HG03342 (cell line): Measurements from ENCODE around the gene SF3B3.

ENCODE experiments used
- ATAC-seq: cut with Tn5 transposase; IDR thresholded peaks from one replicate; pipeline ENCODE4 v1.9.1; 2021; ENCODE audit warnings: mild to moderate bottlenecking, moderate library complexity; ENCODE audit not compliant: unreplicated experiment

SF3B3 gene

GRCh38 chr16:70523743-70524398 is at the start of gene SF3B3:
TSS of gene SF3B3 (plus strand) at chr16:70523816. CDS start at chr16:70526657, 2,841 bp downstream.
- peak; percentile 50 for ATAC-seq

GRCh38 chr16:70474320-70475053 is 49.1 kb upstream of the SF3B3 start:
- ATAC-seq: no peak

- no peak for ATAC-seq
These were observed 48.4 kb upstream of the SF3B3 start for GRCh38 chr16:70475054-70475871.

- ATAC-seq: peak; percentile 90
These were observed 47.2 kb upstream of the SF3B3 start for GRCh38 chr16:70476272-70477020.

- ATAC-seq: no peak
These were observed 45.4 kb upstream of the SF3B3 start for GRCh38 chr16:70478169-70478568.

GRCh38 chr16:70478912-70479341 is 44.7 kb upstream of the SF3B3 start:
- ATAC-seq: no peak

- ATAC-seq: no peak
These were observed 43.2 kb upstream of the SF3B3 start for GRCh38 chr16:70480127-70481105.

- no peak for ATAC-seq
These were observed 41.6 kb upstream of the SF3B3 start for GRCh38 chr16:70481929-70482536.

- no peak for ATAC-seq
These were observed 41.0 kb upstream of the SF3B3 start for GRCh38 chr16:70482624-70483023.

GRCh38 chr16:70483426-70483825 is 40.2 kb upstream of the SF3B3 start:
- ATAC-seq: no peak

- no peak for ATAC-seq
These were observed 38.7 kb upstream of the SF3B3 start for GRCh38 chr16:70484867-70485266.

- no peak for ATAC-seq
These were observed 33.4 kb upstream of the SF3B3 start for GRCh38 chr16:70490261-70490660.

GRCh38 chr16:70493802-70494201 is 29.8 kb upstream of the SF3B3 start:
- no peak for ATAC-seq

- no peak for ATAC-seq
These were observed 29.3 kb upstream of the SF3B3 start for GRCh38 chr16:70494202-70494770.

GRCh38 chr16:70494777-70495176 is 28.8 kb upstream of the SF3B3 start:
- ATAC-seq: no peak

GRCh38 chr16:70495425-70496182 is 28.0 kb upstream of the SF3B3 start:
- ATAC-seq: no peak

- ATAC-seq: no peak
These were observed 27.1 kb upstream of the SF3B3 start for GRCh38 chr16:70496513-70496912.

- no peak for ATAC-seq
These were observed 14.9 kb upstream of the SF3B3 start for GRCh38 chr16:70508752-70509151.
